Measurements from ENCODE around the gene WRAP53.

Gene WRAP53

GRCh38 chr17:7709031-7709430 is 20.8 kb downstream of the WRAP53 start:
- DNase-seq (ENCODE audit: low spot score), result no peak

- no peak for DNase-seq (ENCODE audit: low spot score)
These were observed 22.0 kb downstream of the WRAP53 start for GRCh38 chr17:7710301-7710700.

DNA sequence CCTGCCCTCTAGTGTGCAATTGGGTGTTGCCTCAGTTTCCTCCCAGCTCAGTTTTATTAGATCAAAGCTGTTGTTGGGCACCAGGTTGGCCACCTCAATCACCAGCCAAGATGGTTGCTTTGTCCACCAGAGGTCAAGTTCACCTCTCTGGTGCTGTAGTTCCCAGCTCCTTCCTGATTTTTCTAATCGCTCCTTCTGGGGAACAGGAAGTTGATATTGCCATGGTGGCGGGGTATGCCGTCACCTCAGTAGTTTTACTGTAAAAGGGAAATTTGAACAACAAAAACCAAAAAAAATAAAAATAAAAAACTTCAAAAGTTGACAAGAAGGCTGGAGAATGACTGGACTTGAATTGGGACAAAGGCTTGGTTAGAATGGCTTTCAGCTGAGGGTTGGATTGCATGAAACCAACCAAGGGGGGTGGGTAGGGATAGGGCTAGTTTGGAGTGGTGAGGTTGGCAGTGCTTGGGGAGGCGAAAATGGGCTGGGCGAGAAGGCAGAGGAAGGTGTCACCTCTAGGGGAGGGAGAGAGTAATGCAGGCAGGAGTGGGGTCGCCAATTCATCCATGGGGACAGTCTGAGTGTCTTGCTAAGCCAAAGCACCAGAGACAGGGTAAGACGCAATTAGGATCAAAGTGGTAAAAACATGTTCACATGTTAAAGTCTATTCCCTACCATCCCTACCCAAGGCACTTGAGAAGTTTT is 22.9 kb downstream of the WRAP53 start:
- no peak for DNase-seq (ENCODE audit: low spot score)

DNA sequence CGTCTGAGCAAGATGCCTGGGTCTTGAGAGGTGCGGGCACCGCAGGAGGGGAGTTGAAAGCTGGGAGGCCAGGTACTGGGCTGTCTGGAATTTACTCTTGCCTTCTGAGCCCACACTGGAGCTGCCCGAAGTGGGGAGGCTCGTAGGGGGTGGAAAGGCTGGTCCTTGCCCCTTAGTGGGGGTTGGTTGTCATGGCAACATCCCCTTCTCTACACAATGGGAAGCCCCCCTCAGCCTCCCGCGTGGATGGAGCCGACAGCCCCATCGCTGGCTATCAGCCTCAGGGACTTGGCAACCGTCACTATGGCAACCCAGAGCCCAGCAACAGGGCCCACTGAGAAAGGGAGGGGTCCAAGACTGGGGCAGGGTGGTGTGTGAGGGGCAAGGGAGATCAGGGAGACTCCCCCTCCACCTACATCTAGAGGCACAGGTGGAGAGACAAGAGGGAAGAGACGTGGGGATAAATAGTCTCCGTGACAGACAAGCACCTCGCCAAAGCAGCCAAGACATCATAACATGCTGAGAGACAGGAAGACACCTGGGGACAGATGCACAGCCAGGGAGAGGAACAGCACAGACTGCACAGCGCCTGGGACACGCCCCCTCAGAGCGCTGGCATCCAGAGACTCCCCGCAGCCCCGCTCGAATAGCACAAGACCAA is 24.0 kb downstream of the WRAP53 start:
- no peak for DNase-seq (ENCODE audit: low spot score)

GRCh38 chr17:7713782-7714181 is 25.5 kb downstream of the WRAP53 start:
- no peak for DNase-seq (ENCODE audit: low spot score)

DNA sequence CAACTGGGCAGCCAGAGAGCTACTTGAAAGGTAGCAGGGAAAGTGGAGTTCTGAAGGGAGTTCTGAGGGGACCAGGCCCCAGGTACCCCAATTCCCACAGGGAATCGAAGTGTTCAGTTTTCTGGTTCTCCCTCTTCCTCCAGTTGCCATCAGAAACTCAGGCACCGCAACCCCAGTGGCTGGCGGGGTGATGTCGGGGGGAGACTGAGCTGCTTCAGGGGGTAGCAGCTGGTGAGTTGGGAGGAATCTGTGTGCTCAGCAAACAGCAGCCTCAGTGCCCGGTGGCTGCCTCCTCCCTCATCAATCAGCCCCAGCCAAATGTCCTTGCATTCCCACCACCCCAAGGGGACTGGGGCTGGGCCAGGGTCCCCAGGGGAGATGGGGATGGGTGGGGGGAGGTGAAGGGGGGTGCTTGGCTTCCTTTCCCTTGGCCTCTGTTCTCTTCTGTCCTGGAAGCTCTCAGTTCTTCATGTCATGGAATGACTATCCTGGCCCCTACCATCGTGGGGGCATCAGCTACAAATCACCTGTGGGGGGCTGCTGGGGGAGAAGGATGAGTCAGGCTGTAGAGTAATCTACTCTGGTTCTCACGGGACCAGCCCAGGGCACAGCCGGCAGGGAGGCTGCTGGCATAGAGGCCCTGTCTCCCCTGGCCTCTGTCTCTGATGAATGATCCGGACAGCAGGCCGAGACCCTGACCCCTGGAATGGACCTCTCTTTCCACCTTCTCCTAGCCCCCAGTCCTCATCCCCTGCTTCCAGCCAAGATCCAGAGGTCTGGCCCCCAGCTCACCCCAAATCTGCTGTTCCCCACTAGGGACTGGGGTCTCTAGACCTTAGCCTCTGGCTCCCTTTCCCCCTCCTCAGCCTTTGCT is 26.7 kb downstream of the WRAP53 start:
- DNase-seq (ENCODE audit: low spot score), result no peak

DNA sequence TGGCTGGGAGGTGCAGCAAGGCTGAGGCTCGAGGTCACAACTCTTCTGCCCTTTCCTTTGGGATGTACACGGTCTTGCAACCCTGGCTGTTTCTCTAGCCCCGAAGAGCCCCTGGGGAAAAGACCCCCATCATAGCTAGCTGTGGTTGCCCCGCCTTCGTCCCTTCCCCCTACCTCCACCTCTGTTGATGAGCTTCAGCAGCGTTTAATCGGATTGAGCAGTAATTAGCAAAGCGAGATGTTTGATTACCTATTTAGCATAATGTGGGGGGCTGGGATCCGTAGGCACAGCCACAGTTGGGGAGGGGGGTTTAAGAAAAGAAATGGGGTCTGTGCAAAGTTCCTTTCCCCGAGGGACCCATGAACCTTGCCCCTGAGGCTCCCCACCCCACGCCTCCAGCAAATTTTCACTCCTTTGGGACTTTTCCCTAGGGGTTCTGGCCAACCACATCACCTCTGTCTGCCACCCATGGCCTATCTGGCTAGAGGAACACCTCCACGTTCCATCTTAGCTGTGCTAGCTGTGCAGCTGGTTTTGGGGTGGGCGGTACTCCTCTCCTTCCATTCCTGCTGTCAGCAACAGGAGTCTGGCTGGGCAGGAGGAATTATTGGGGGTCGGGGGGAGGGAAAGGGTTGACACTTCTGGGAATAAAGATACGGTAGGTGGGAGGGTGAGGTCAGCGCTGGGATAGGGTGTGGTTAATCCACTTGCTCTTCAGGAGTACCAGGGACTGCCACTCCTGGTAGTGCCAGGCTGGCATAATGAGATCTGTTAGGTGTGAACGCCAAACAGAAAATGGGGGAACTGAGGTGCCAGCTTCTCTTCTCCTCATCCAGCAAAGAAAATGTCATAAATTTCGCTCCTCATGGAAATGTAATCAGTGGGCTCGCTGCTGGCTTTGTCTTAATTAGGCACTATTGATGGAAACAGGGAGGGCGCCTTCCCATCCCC is 27.9 kb downstream of the WRAP53 start:
- no peak for DNase-seq (ENCODE audit: low spot score)

- DNase-seq (ENCODE audit: low spot score), result peak; percentile 86
These were observed 28.9 kb downstream of the WRAP53 start, which contains the start of gene DNAH2 for GRCh38 chr17:7716901-7717755. Gene DNAH2 (plus strand): TSS chr17:7717744. CDS start chr17:7719735, 1,991 bp downstream.

DNA sequence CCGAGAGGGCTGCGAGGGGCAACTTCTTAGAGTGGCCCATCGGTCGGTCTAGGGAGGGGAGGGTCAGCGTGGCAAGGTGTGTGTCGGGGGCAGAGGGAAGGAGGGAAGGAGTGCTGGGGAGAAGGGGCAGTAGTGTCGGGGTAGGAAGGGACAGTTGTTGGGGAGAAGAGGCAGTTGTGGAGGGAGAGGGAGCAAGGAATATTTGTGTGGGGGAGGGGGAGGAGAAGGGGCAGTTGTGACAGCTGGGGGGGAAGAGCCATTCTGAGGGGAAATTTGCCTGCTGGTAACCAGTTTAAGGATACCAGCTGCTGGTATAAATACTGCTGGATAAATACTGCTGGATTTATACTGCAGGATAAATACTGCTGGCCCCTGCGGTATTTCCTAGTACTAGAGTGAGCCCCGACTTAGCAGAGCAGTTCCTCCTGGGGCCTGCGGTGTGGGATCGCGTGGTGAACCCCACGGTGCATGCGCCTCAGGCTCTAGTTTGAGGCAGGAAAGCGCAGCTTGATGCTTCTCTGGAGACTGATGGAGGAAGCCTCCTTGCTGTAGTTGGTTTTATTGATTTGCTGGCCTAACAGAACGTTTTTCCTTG is 29.6 kb downstream of the WRAP53 start:
- no peak for DNase-seq (ENCODE audit: low spot score)

DNA sequence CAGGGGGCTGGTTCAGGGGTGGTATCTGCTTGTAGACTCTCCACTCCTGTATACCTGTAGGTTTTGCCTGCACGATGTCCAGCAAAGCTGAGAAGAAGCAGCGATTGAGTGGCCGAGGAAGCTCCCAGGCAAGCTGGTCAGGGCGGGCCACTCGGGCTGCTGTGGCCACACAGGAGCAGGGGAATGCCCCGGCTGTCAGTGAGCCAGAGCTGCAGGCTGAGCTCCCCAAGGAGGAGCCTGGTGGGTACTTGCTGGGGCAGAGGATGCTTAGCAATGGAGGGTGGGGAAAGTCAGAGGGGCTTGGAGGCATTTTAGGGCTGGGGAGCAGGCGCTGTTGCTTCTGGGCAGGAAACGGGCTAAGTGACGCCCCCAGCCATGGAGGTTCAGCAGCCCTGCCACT is 31.4 kb downstream of the WRAP53 start:
- DNase-seq (ENCODE audit: low spot score), result no peak

DNA sequence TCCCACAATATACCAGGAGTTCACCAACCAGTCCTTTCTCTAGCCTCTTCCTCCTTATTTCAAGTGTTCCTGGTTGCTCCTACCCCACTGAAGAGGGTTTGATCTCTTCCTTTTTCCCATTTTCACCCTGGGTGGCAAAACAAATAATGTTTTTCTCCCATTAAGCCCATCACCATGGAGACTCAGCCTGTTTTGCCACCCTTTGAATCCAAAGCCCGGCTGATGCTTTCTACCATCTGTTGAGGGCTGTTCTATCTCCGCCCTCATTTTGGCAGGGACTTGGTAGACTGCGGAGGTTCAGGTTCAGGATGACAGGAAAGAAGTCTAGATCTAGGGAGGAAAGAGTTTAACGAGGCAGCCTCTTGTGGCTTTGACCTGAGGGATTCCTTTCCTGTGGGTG is 31.8 kb downstream of the WRAP53 start:
- no peak for DNase-seq (ENCODE audit: low spot score)

- peak; percentile 43 for DNase-seq (ENCODE audit: low spot score)
These were observed 33.3 kb downstream of the WRAP53 start for GRCh38 chr17:7721612-7722011.

DNA sequence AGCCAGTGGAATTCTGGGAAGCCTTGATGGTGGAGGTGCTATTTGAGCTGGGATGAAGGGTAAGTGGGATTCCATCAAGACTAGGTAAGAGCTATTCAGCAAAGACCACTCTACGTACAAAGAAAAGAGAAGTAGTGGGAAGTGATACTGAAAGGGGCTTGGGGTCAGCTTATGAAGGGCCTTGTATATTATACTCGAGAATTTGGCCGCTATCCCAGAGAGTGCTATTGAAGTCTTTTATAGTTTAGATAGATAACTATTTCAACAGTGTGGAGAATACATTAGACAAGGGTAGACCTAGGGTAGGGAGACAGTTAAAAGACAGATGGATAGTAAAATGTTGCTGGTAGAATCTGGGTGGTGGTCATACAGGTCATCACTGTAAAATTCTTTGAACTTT is 39.6 kb downstream of the WRAP53 start:
- DNase-seq (ENCODE audit: low spot score), result no peak

DNA sequence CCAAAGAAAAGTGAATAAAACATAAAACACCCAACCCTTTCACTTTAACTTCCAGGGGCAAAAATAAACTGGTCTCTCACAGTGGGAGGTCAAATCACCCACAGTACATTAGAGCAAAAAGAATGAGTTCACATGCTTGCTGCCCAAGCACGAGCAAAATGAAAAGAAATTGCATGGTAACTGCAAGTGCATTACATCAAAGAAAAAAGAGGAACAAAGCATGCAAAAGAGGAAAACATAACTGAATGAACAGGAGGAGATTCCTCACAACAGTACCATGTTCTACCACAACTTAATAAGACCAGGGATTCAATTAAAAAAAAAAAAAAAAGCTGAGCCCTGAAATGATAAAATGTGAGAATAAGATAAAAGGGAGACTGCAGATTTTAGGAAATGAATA is 41.5 kb downstream of the WRAP53 start:
- DNase-seq (ENCODE audit: low spot score), result no peak

GRCh38 chr17:7732981-7733539 is 44.8 kb downstream of the WRAP53 start:
- DNase-seq (ENCODE audit: low spot score), result no peak

DNA sequence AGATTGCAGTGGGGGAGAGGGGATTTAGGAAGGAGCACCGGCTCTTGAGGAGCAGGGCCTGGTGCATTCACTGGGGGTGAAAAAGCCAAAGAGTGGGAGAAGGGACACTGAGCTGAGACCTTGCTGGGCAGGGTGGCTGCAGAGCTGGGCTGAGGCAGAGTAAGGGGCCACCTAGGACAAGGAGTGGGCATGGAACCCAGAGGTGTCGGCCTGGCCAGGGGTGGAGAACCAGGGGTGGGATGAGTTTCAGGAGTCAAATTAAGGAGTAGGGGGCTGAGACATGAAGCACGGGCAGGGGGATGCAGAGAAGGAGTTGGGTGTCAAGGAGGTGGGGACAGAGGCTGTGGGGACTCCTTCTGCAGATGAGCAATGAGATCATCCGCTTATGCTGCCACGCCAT is 49.3 kb downstream of the WRAP53 start:
- DNase-seq (ENCODE audit: low spot score), result no peak

- no peak for DNase-seq (ENCODE audit: low spot score)
These were observed 51.5 kb downstream of the WRAP53 start for GRCh38 chr17:7739746-7740145.

DNA sequence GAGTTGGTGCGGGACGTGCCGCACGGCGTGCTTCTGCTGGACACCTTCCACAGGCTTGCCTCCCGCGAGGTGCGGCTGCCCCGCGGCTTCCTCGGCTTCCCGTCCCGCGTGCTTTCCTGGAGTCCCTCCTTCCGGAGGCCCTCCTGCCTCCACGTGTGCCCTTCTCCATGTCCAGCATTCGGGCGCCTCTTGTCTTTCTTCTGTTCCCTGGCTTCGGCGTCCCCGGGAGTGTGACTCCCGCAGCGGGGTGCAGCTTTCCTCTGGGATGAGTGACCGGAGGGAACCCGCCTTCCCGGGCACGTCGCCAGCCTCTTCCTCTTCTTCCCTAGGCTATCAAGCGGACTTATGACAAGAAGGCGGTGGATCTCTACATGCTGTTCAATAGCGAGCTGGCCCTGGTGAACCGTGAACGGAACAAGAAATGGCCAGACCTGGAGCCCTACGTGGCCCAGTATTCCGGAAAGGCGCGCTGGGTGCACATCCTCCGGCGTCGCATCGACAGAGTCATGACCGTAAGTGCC is 52.3 kb downstream of the WRAP53 start:
- DNase-seq (ENCODE audit: low spot score), result no peak

DNA sequence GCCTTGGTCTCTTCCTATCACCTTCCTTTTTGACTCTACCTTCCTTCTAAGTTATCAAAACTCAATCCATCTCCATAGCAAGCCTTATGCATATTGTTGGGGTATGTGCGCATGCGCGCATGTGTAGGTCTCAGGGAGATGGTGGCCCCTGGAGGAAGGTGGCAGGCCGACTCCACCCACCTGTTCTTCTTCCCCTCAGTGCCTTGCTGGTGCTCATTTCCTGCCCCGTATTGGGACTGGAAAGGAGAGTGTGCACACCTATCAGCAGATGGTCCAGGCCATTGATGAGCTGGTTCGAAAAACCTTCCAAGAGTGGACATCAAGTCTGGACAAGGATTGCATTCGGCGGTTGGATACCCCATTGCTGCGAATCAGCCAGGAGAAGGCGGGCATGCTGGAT is 54.5 kb downstream of the WRAP53 start:
- no peak for DNase-seq (ENCODE audit: low spot score)

GRCh38 chr17:7744416-7744815 is 56.1 kb downstream of the WRAP53 start:
- no peak for DNase-seq (ENCODE audit: low spot score)

Data from AG20443 (cell line).